HepG2 (cell line): ENCODE results near the gene ESYT3. TPM values are rescaled to one million over a fixed set of nuclear protein-coding genes. Genes with fewer than 3 reads are reported as not detected.
A peak's percentile ranks its signal among the peaks of the same experiment; 100 is the strongest.

ENCODE experiments used
- ARNT2 ChIP-seq: sonication (generic); formaldehyde crosslinking; IDR thresholded peaks from 2 replicates; pipeline ENCODE4 v1.8.0; 2022; ENCODE audit warnings: mild to moderate bottlenecking, low read depth, missing genetic modification reagents, moderate library complexity
- FOSL2 ChIP-seq: sonication (generic); formaldehyde crosslinking; IDR thresholded peaks from 2 replicates; pipeline ENCODE4 v1.4.0; 2020; ENCODE audit warnings: missing genetic modification reagents
- GABPA ChIP-seq, 2 experiments: IDR thresholded peaks; 2 replicates each; pipeline ENCODE4 v1.6.1; 2011 to 2016; ENCODE audit warnings: low read depth in 2 of 2, low read length in 1 of 2, missing biosample characterization in 1 of 2, missing genetic modification characterization in 1 of 2
- HES4 ChIP-seq: sonication (generic); formaldehyde crosslinking; IDR thresholded peaks from 2 replicates; pipeline ENCODE4 v1.9.0; 2021; ENCODE audit warnings: mild to moderate bottlenecking, missing genetic modification reagents, borderline replicate concordance
- HNRNPH1 ChIP-seq: fragments of 200-400 bp; formaldehyde crosslinking; optimal IDR thresholded peaks from 2 replicates; pipeline ENCODE3; 2017; ENCODE audit warnings: mild to moderate bottlenecking, low read depth, low read length
- ISL2 ChIP-seq: sonication (generic); formaldehyde crosslinking; IDR thresholded peaks from 2 replicates; pipeline ENCODE4 v1.5.0; 2020; ENCODE audit warnings: missing genetic modification reagents
- MAFG ChIP-seq: sonication (generic); formaldehyde crosslinking; IDR thresholded peaks from 2 replicates; pipeline ENCODE4 v1.5.1; 2020; ENCODE audit warnings: mild to moderate bottlenecking, missing genetic modification reagents
- MAZ ChIP-seq, 2 experiments: sonication (generic) in 1 of 2; formaldehyde crosslinking in 1 of 2; IDR thresholded peaks; 2 replicates each; pipeline versions ENCODE4 v1.5.0 to v1.6.1; 2012 to 2020; ENCODE audit warnings: low read depth in 2 of 2, mild to moderate bottlenecking in 2 of 2, borderline replicate concordance in 1 of 2, improper control_type of control experiment in 1 of 2, low read length in 1 of 2, missing genetic modification reagents in 1 of 2, moderate library complexity in 1 of 2
- MEIS2 ChIP-seq: sonication (generic); formaldehyde crosslinking; IDR thresholded peaks from 2 replicates; pipeline ENCODE4 v1.9.0; 2021; ENCODE audit warnings: mild to moderate bottlenecking, missing genetic modification reagents
- MXD3 ChIP-seq: IDR thresholded peaks from 2 replicates; pipeline ENCODE4 v1.6.1; 2016; ENCODE audit warnings: mild to moderate bottlenecking, missing biosample characterization, missing genetic modification reagents
- NCOA5 ChIP-seq: sonication (generic); formaldehyde crosslinking; IDR thresholded peaks from 2 replicates; pipeline ENCODE4 v1.4.0; 2020; ENCODE audit warnings: missing genetic modification reagents
- NFAT5 ChIP-seq: sonication (generic); formaldehyde crosslinking; IDR thresholded peaks from 2 replicates; pipeline ENCODE4 v1.4.0; 2020; ENCODE audit warnings: missing genetic modification reagents
- NFATC3 ChIP-seq: sonication (generic); formaldehyde crosslinking; IDR thresholded peaks from 2 replicates; pipeline ENCODE4 v1.5.1; 2020; ENCODE audit warnings: mild to moderate bottlenecking, missing genetic modification reagents
- POLR2G ChIP-seq: fragments of 200-400 bp; formaldehyde crosslinking; IDR thresholded peaks from 2 replicates; pipeline ENCODE4 v1.6.1; 2018; ENCODE audit warnings: mild to moderate bottlenecking, low read depth, low read length, moderate library complexity
- SETDB1 ChIP-seq: sonication (generic); formaldehyde crosslinking; IDR thresholded peaks from 2 replicates; pipeline ENCODE4 v1.5.1; 2020; ENCODE audit warnings: missing genetic modification reagents, mild to moderate bottlenecking, borderline replicate concordance
- STAT5B ChIP-seq: sonication (generic); formaldehyde crosslinking; IDR thresholded peaks from 2 replicates; pipeline ENCODE4 v1.4.0; 2020; ENCODE audit warnings: missing genetic modification reagents
- TEAD3 ChIP-seq: optimal IDR thresholded peaks from 2 replicates; pipeline ENCODE3; 2016; ENCODE audit warnings: borderline replicate concordance
- TERF1 ChIP-seq: sonication (generic); formaldehyde crosslinking; IDR thresholded peaks from 2 replicates; pipeline ENCODE4 v1.8.0; 2022; ENCODE audit warnings: mild to moderate bottlenecking, missing genetic modification reagents, moderate library complexity
- ZNF607 ChIP-seq: sonication (generic); formaldehyde crosslinking; IDR thresholded peaks from 2 replicates; pipeline ENCODE4 v1.5.1; 2020; ENCODE audit warnings: missing genetic modification reagents, mild to moderate bottlenecking, borderline replicate concordance
- ZNF639 ChIP-seq: conservative IDR thresholded peaks from 2 replicates; pipeline ENCODE4 v1.6.1; 2018; ENCODE audit warnings: missing genetic modification reagents
- ZNF768 ChIP-seq: sonication (generic); formaldehyde crosslinking; IDR thresholded peaks from 2 replicates; pipeline ENCODE4 v1.4.0; 2020; ENCODE audit warnings: missing genetic modification reagents
- polyA plus RNA-seq, 8 experiments: library from polyadenylated mRNA; depleted of rRNA in 3 of 8; stranded (reverse) in 7 of 8; unstranded in 1 of 8; fragments of >200 nt; fragmentation: Illumina TruSeq in 4 of 8; extraction: Trizol in 4 of 8; gene quantifications; 2 replicates each; pipeline versions ENCODE4 v1.2.1 to v1.2.3, GENCODE V29; 2011 to 2016; ENCODE audit warnings: low read depth in 4 of 8, missing spikeins in 1 of 8, mixed read lengths in 1 of 8; ENCODE audit not compliant: insufficient read depth in 1 of 8
- total RNA-seq, 5 experiments: library from RNA; depleted of rRNA; stranded (reverse); fragments of >200 nt; fragmentation: Illumina TruSeq; extraction: Trizol; gene quantifications; 2 replicates each; pipeline ENCODE4 v1.2.3, GENCODE V29; 2016; ENCODE audit warnings: low read depth in 1 of 5

Gene ESYT3
- total and polyA plus RNA-seq, 2 of the 13 experiments (the other 11 are each of a cell fraction or from before 2014, with no cell fraction given): 1.5 to 4.1 TPM

GRCh38 chr3:138398791-138399575 is 35.4 kb upstream of the ESYT3 start (continued):
- TF ChIP-seq HES4 (CRISPR knock-in tag) (no peak), STAT5B (CRISPR knock-in tag) (no peak), MXD3 (no peak), POLR2G (no peak), HNRNPH1 (no peak), ZNF639 (CRISPR knock-in tag) (no peak), NFAT5 (no peak), TERF1 (CRISPR knock-in tag) (no peak), MEIS2 (CRISPR knock-in tag) (peak; percentile 94), SETDB1 (CRISPR knock-in tag) (no peak), NCOA5 (CRISPR knock-in tag) (no peak), ZNF768 (no peak), FOSL2 (CRISPR knock-in tag) (peak; percentile 60), ZNF607 (CRISPR knock-in tag) (no peak), MAZ (IDR thresholded peaks at IDR 0.05; ENCODE audit: borderline replicate concordance, low read depth, low read length) (no peak), MAZ (CRISPR knock-in tag; IDR thresholded peaks at IDR 0.05; ENCODE audit: low read depth) (no peak), ARNT2 (CRISPR knock-in tag) (no peak), ISL2 (CRISPR knock-in tag) (peak; percentile 92), MAFG (CRISPR knock-in tag) (no peak), GABPA (IDR thresholded peaks at IDR 0.05; ENCODE audit: low read depth, low read length) (no peak), GABPA (CRISPR knock-in tag; IDR thresholded peaks at IDR 0.05; ENCODE audit: low read depth) (no peak), TEAD3 (CRISPR knock-in tag) (peak; percentile 42), NFATC3 (CRISPR knock-in tag) (no peak)
